Raji (cell line): ENCODE measurements around the gene PLEKHG3.

ENCODE experiments used
- POLR2A ChIP-seq: IDR thresholded peaks from 2 replicates; pipeline ENCODE4 v1.6.1; 2011; ENCODE audit warnings: low read depth, low read length, control low read depth; ENCODE audit not compliant: insufficient read depth

Gene PLEKHG3

DNA sequence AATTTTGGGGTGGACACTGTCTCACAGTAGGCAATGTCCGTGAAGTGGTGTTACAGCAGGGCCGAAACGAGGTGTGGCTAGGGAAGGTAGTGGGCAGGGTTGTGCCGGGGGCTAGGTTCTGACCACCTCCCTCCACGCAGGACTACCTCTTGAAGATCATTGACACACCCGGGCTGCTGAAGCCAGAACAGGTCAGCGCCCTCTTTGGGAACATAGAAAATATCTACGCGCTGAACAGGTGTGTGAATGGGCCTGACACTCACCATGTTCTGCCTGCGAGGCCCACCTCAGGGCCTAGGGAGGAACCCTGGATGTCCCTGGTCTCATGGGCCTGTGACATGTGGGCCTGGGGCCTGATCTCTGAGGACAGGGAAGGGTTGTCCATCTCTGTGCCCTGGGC, 24.6 kb downstream of the PLEKHG3 start:
- TF ChIP-seq POLR2A = no peak

DNA sequence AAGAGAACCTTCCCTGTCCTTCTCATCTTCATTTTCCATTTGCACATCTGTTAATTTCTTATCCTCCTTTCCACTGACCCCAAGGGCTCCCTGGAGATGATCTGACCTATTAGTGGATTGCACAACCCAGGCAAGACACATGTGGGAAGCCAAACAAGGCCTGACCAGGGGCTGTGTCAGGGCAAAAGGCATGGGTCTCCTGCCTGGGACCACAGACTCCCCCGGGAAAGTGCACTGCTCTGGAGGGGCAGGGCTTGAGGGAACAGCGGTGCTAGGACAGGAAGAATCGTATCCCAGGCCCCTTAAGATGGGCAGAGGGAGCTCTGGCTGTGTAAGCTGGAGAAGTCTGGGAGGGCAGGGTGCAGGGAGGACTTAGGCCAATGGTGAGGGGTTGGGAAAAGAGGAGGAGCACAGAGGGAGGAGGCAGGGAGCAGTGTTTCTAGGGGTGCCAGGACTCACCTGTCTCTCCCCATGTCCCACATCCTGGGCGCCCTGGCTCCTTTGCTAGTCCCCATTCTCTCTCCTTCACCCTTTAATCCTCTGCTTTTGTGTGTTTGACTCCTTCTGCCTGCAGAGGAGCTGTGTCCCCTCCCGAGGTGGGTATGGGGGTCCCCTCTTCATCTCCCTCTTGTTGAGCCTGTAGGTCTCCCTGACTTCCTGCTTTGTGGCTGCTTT, 25.3 kb downstream of the PLEKHG3 start:
- no peak for TF ChIP-seq POLR2A

DNA sequence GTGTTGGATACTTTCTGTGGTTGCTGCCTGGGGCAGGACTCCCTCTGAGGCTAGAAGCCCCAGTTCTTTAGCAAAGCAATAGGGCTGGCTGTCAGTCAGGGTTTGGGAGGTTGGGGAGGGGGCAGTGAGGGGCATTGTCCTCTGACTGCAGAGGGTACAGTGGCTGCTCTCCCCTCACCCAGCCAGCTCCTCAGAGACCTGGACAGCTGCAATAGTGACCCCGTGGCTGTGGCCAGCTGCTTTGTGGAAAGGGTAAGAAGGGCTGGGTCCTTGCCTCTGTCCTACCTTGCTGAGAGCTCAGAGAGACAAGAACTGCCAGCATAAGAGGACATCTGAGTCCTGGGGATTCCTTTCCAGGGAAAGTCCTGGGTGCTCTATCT, 25.8 kb downstream of the PLEKHG3 start:
- no peak for TF ChIP-seq POLR2A

DNA sequence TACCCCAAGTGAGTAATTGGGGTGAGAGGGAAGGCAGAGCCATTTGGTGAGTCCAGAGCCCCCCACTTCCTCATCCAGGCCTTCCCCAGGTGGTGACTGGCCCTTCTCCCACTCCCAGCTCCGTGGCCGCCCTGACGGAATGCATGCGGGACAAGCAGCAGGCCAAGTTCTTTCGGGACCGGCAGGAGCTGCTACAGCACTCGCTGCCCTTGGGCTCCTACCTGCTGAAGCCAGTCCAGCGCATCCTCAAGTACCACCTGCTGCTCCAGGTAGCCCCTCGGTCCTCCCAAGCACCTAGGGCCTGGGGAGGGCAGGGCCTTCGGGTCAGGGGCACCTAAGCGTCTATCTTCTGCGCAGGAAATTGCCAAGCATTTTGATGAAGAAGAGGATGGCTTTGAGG, 26.5 kb downstream of the PLEKHG3 start:
- no peak for TF ChIP-seq POLR2A

DNA sequence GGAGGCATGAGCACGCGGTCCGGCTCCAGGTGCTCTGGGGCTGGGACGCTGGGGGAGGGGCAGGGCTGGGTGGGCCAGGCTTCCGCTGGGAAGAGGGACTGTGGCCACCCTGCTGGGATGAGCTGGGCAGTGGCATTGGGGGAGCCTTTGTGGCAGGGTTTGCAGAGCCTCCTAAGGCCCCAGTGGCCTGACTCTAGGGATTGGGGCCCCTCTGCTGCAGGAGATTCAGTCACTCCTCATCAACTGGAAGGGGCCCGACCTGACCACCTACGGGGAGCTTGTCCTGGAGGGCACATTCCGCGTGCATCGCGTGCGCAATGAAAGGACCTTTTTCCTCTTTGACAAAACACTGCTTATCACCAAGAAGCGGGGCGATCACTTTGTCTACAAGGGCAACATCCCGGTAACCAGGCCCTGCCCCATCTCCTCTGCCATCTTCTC, 26.9 kb downstream of the PLEKHG3 start:
- no peak for TF ChIP-seq POLR2A

DNA sequence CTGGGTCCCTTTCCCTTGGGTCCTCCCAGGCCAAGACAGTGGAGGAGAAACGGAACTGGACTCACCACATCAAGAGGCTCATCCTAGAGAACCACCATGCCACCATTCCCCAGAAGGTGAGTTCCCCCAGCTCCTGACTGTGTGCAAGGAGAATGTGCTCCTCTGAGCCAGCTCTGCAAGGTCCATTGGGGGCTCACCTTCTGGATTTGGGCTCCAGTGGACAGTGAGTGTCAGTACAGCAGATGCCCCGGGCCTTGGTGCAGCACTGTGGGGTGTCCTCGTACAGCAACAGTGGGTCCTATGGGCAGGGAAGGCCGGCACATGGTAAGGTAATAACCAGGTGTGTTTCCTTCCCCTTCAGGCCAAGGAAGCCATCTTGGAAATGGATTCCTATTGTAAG, 27.8 kb downstream of the PLEKHG3 start:
- TF ChIP-seq POLR2A = no peak

DNA sequence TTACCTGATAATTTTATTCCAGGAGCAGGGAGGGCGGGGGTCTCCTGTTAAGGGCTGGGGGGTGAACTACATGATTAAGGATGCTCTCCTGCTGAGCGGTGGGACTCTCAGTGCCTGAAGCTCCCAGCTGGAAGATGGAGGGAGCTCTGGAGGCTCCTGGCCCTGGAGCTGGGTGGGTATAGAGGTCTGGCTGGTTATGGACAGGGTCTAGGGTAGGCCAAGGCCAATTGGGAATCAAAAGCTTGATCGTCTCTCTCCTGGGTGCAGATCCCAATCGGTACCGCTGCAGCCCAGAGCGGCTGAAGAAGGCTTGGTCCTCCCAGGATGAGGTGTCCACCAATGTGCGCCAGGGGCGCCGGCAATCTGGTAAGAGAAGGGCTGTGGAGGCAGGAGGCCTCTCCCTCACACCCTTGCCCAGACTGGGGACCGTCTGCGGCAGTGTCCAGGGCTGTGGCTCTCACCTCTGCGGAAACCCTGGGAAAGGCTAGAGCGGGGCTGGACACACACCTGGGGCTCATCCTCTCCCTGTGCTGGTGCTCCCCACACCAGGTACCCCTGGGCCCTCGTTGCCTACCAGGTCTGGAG, 28.4 kb downstream of the PLEKHG3 start:
- no peak for TF ChIP-seq POLR2A

DNA sequence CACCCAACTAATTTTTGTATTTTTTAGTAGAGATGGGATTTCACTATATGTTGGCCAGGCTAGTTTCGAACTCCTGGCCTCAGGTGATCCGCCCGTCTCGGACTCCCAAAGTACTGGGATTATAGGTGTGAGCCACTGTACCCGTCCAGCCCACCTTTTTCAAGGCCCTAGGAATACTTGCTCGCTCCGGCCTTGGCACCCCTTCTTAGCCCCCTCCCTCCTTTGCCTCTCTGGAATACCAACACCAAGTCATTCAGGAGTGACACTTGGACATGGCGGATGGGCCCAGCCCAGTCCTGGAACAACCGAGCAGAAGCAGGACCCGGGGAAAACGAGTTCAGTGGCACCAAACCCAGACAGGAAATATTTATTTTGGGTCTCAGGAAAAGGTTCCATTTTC, 29.1 kb downstream of the PLEKHG3 start:
- TF ChIP-seq POLR2A = no peak

DNA sequence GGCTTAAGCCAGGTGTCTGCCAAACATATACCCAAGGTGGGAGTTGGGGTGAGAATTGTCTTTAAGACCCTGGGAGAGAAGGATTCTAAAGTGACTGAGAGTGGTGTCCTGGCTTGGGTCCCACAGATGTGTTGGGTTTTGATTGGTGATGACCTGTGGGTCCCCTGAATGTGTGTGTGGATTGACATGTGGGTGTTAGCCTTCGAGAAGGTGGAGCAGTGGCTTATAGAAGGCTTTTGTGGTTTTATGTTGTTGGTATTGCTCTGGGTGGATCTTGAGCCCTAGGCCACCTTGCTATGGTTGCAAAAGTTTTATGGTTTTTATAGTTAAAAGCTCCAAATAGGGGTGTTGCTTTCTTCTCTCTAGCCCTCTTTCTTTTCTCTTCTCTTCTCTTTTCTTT, 29.7 kb downstream of the PLEKHG3 start:
- TF ChIP-seq POLR2A = no peak

DNA sequence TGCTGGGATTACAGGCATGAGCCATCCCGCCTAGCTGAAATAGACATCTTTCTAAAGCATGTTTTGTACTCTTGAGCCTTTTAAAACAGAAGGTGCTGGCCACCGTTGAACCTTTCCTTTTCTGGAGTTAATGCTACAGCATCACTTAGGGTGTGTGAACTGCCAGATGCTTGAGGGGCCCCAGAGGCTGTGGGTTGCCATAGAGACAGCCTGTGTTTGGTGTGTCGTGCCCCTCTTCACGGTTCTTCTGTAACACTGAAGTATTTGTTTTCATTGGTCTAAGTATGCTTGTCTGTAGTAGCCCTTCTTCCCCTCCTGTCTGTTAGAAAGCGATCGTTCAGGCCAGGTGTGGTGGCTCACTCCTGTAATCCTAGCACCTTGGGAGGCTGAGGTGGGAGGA, 30.8 kb downstream of the PLEKHG3 start:
- no peak for TF ChIP-seq POLR2A

DNA sequence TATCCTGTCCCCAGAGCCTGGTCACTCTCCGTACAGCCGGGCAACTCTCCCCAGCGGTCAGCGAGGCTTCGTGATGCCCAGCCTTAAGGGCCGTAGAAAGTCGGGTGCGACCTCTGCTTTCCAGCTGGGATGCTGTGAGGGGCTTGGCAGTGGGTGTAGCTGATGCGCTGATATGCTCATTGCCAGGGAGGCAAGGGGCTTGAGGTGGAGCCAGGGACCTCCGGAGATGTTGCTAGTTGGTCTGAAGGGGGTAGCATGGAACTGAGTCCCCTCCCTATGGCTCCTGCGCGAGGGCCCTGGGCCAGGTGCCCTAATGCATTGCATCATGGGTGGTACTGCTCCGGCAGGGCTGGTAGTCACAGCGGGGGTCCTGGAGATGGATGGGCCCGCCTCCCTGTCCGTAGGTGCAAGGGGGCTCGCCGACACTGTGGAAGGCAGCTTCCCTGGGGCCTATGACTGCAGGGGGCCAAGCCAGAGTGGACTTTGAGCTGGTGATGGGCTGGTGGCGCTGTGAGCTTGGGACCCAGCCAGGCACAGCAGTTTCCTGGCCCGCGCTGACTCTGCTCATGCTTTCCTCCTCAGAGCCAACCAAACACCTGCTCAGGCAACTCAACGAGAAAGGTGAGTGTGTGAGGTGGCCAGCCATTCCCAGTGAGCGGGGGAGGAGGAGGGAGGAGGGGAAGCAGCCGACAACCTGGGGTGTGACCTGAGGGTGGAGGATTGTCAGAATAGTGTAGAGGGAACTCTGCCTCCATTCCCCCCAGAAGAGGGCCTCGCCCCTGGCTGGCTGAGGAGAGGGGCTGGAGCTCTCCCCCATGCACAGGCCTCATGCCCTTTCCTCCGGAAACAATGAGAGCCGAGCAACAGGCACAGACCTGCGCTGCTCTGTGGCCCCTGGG, 32.3 kb downstream of the PLEKHG3 start:
- TF ChIP-seq POLR2A = no peak

DNA sequence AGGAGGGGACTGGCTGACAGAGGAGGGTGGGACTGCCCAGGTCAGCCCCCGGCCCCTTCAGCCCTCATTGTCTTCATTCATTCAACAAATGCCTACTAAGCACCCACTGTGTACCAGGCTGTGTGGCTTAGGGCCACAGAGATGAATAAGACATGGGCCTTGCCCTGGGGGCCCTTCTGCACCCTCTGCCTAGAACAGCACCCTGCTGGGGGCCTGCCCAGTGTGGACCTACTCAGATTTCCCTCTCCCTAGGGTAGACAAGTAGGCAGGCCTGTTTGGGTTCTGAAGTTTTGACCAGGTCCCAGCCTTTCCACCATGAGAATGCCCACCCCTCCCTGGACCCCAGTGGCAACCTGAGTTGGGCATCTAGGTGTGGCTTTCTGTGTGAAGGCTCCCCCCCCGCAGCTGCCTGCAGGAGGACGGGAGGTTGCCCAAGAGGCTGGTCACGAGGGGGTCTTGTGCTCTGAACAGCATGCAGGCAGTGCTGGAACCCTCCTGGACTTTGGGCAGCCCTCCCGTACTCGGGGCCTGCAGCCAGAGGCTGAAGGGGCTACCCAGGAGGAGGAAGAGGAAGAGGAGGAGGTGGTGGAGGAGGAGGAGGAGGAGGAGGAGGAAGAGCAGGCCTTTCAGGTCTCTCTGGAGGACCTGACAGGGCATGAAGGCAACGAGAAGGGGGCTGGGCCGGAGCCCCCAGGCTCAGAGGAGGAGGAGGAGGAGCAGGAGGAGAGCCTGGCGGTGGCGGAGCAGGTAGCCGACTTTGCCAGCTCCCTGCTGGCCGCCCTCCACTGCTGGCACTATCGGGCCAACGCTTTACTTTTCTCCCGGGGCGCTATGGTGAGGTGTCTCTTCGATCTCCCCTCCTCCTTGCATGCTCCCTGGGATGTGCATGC, 33.4 kb downstream of the PLEKHG3 start:
- no peak for TF ChIP-seq POLR2A

DNA sequence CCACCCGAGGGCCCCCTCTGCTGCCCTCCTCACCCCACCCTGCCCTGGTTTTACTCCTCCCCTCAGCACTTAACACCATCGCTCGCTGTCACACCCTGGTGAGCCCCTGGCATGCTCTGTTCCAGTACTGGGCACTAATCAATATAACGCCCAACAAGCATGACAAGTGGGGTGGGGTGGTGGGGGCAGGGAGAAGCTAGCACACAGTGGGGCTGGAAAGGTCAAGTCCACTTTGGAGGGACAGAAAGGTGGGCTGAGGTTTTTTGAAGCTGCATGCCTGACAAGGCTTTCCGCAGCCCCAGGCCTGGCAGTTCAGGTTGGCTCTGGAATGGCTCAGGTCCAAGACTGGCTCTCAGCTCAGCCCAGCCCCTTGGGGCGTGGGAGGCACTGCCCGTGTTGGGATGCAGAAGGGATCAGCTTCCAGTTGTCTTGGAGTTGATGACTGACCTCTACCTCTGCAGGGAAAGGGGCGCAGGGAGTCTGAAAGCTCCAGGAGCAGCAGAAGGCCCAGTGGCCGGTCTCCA, 34.1 kb downstream of the PLEKHG3 start:
- TF ChIP-seq POLR2A = no peak

DNA sequence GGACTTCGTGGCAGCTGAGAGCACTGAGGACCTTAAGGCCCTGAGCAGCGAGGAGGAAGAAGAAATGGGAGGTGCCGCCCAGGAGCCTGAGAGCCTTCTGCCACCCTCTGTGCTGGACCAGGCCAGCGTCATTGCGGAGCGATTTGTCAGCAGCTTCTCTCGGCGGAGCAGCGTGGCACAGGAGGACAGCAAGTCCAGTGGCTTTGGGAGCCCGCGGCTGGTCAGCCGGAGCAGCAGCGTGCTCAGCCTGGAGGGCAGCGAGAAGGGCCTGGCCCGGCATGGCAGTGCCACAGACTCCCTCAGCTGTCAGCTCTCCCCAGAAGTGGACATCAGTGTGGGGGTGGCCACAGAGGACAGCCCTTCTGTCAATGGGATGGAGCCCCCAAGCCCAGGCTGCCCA, 37.0 kb downstream of the PLEKHG3 start:
- TF ChIP-seq POLR2A = no peak

DNA sequence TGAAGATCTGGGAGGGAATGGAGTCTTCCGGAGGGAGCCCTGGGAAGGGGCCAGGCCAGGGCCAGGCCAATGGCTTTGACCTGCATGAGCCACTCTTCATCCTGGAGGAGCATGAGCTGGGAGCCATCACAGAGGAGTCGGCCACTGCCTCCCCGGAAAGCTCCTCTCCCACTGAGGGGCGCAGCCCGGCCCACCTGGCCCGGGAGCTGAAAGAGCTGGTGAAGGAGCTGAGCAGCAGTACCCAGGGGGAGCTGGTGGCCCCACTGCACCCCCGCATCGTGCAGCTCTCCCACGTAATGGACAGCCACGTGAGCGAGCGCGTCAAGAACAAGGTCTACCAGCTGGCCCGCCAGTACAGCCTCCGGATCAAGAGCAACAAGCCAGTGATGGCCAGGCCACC, 37.7 kb downstream of the PLEKHG3 start:
- TF ChIP-seq POLR2A = no peak
